ENCODE results near the gene MEAK7.
A peak's percentile ranks its signal among the peaks of the same experiment; 100 is the strongest.

MEAK7 gene

GRCh38 chr16:84504420-84505248 lies at the start of gene MEAK7:
Gene MEAK7, minus strand, starts transcription at chr16:84504659. Its CDS starts 6,573 bp downstream, at chr16:84498086.
- DNase-seq = peak; percentile 82

- no peak for DNase-seq
Observed at GRCh38 chr16:84553873-84554399, 49.5 kb upstream of the MEAK7 start.

GRCh38 chr16:84552135-84552534 lies 47.7 kb upstream of the MEAK7 start:
- DNase-seq = no peak

GRCh38 chr16:84550096-84550495 lies 45.6 kb upstream of the MEAK7 start:
- DNase-seq = no peak

- DNase-seq = no peak
Observed at GRCh38 chr16:84548971-84549844, 44.7 kb upstream of the MEAK7 start.

GRCh38 chr16:84548508-84548907 lies 44.0 kb upstream of the MEAK7 start:
- no peak for DNase-seq

GRCh38 chr16:84547546-84548061 lies 43.1 kb upstream of the MEAK7 start:
- DNase-seq = no peak

GRCh38 chr16:84546669-84547545 lies 42.4 kb upstream of the MEAK7 start:
- DNase-seq = no peak

GRCh38 chr16:84545114-84545737 lies 40.8 kb upstream of the MEAK7 start:
- DNase-seq = no peak

GRCh38 chr16:84544031-84544773 lies 39.7 kb upstream of the MEAK7 start:
- no peak for DNase-seq

- no peak for DNase-seq
Observed at GRCh38 chr16:84543253-84543652, 38.8 kb upstream of the MEAK7 start.

GRCh38 chr16:84541999-84542817 lies 37.7 kb upstream of the MEAK7 start:
- no peak for DNase-seq

- no peak for DNase-seq
Observed at GRCh38 chr16:84540194-84540593, 35.7 kb upstream of the MEAK7 start.

- DNase-seq = no peak
Observed at GRCh38 chr16:84538222-84538840, 33.9 kb upstream of the MEAK7 start.

GRCh38 chr16:84537491-84538151 lies 33.2 kb upstream of the MEAK7 start:
- no peak for DNase-seq

- no peak for DNase-seq
Observed at GRCh38 chr16:84535851-84536250, 31.4 kb upstream of the MEAK7 start.

- DNase-seq = no peak
Observed at GRCh38 chr16:84535408-84535807, 30.9 kb upstream of the MEAK7 start.

GRCh38 chr16:84534815-84535214 lies 30.4 kb upstream of the MEAK7 start:
- no peak for DNase-seq

GRCh38 chr16:84532855-84533486 lies 28.5 kb upstream of the MEAK7 start:
- DNase-seq = no peak
